Measurements from ENCODE around the gene NPY5R.

The NPY5R gene

DNA sequence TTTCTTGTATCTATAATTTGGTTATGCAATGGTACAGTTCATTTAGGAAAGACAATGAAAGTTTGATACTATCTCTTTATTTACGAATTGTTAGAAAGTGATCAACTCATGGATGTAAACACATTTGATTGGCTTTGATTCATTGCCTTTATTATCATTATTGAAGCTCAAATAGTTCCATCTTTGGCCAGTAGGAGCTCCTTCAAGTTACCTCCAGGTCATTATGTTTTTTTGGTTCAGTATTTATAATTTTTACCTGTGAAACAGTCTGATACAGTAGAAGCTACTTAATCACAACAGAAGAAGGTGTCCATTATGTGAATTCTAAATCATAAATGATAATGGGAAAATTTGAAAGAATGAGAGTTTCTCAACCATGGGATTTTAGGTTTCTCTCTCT, 12.4 kb downstream of the NPY5R start:
- no peak for DNase-seq (ENCODE audit: low read depth in 1 of 2, low spot score in 1 of 2)
- H3K27me3 ChIP-seq (ENCODE audit: insufficient read depth, poor library complexity, severe bottlenecking), result no peaks in the 10 kb centered on the region
- no peak overlapping the region for H3K4me3 ChIP-seq (replicated peaks; ENCODE audit: insufficient read depth, low read length)
- H3K27ac ChIP-seq (replicated peaks), result no peak overlapping the region
- TF ChIP-seq SPI1 (IDR thresholded peaks at IDR 0.05; ENCODE audit: borderline replicate concordance, low read depth) (no peak), POLR2AphosphoS5 (IDR thresholded peaks at IDR 0.05; ENCODE audit: low read depth) (no peak), GABPA (IDR thresholded peaks at IDR 0.05; ENCODE audit: low read depth) (no peak)
- TF ChIP-seq, protein P1, sequence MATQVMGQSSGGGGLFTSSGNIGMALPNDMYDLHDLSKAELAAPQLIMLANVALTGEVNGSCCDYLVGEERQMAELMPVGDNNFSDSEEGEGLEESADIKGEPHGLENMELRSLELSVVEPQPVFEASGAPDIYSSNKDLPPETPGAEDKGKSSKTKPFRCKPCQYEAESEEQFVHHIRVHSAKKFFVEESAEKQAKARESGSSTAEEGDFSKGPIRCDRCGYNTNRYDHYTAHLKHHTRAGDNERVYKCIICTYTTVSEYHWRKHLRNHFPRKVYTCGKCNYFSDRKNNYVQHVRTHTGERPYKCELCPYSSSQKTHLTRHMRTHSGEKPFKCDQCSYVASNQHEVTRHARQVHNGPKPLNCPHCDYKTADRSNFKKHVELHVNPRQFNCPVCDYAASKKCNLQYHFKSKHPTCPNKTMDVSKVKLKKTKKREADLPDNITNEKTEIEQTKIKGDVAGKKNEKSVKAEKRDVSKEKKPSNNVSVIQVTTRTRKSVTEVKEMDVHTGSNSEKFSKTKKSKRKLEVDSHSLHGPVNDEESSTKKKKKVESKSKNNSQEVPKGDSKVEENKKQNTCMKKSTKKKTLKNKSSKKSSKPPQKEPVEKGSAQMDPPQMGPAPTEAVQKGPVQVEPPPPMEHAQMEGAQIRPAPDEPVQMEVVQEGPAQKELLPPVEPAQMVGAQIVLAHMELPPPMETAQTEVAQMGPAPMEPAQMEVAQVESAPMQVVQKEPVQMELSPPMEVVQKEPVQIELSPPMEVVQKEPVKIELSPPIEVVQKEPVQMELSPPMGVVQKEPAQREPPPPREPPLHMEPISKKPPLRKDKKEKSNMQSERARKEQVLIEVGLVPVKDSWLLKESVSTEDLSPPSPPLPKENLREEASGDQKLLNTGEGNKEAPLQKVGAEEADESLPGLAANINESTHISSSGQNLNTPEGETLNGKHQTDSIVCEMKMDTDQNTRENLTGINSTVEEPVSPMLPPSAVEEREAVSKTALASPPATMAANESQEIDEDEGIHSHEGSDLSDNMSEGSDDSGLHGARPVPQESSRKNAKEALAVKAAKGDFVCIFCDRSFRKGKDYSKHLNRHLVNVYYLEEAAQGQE (IDR thresholded peaks at IDR 0.05; ENCODE audit: insufficient replicate concordance, low read depth), result no peak
- TF ChIP-seq, protein P2, sequence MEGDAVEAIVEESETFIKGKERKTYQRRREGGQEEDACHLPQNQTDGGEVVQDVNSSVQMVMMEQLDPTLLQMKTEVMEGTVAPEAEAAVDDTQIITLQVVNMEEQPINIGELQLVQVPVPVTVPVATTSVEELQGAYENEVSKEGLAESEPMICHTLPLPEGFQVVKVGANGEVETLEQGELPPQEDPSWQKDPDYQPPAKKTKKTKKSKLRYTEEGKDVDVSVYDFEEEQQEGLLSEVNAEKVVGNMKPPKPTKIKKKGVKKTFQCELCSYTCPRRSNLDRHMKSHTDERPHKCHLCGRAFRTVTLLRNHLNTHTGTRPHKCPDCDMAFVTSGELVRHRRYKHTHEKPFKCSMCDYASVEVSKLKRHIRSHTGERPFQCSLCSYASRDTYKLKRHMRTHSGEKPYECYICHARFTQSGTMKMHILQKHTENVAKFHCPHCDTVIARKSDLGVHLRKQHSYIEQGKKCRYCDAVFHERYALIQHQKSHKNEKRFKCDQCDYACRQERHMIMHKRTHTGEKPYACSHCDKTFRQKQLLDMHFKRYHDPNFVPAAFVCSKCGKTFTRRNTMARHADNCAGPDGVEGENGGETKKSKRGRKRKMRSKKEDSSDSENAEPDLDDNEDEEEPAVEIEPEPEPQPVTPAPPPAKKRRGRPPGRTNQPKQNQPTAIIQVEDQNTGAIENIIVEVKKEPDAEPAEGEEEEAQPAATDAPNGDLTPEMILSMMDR (IDR thresholded peaks at IDR 0.05; ENCODE audit: insufficient read depth, low read length), result no peak

DNA sequence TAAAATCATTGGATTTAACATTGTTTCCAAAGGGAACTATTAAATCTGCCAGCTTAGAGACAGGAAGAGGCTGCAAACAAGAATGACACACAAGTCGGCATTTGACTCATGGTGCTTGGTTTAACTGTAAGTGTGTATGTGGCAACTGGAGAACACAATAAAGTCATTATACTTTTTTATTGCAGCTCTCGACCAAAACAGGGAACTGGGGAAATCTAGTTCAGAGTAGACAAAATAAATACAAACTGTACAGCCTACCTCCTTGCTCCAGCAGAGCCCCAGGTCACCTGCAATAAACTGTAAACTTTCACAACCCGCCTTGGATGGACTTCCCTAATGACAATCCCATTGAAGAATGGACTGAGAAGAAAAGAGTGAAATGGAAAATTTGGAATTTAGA, 24.0 kb downstream of the NPY5R start:
- H3K27me3 ChIP-seq (ENCODE audit: insufficient read depth, poor library complexity, severe bottlenecking), result no peaks in the 10 kb centered on the region
- no peak for TF ChIP-seq GABPA (IDR thresholded peaks at IDR 0.05; ENCODE audit: low read depth)
- no peak for DNase-seq (ENCODE audit: low read depth in 1 of 2, low spot score in 1 of 2)
- H3K4me3 ChIP-seq (replicated peaks; ENCODE audit: insufficient read depth, low read length), result no peak overlapping the region
- no peak overlapping the region for H3K27ac ChIP-seq (replicated peaks)

DNA sequence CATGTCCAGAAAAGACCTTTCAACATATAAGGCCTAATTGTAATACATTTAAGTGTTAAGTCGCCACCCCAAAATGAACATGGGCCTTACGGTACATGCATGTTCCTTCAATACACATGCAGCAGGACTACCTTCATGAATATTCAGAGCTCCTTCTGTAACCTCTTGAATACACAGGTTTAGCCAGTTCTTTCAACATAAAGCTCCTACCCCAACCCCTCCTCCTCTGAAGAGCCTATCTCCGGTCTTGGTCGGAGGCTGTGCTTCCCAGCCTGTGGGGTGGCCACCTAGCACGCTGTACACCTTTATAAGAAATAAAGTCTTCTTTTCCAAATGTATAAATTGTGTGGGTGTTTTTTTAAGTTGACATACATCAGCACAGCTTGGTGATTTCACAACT, 28.3 kb downstream of the NPY5R start:
- no peak overlapping the region for H3K27ac ChIP-seq (replicated peaks)
- TF ChIP-seq, protein P2 (IDR thresholded peaks at IDR 0.05; ENCODE audit: insufficient read depth, low read length), result no peak
- TF ChIP-seq, protein P1 (IDR thresholded peaks at IDR 0.05; ENCODE audit: insufficient replicate concordance, low read depth), result no peak
- TF ChIP-seq GABPA (IDR thresholded peaks at IDR 0.05; ENCODE audit: low read depth) (no peak), SPI1 (IDR thresholded peaks at IDR 0.05; ENCODE audit: borderline replicate concordance, low read depth) (no peak), POLR2AphosphoS5 (IDR thresholded peaks at IDR 0.05; ENCODE audit: low read depth) (no peak)
- H3K27me3 ChIP-seq (ENCODE audit: insufficient read depth, poor library complexity, severe bottlenecking), result no peaks in the 10 kb centered on the region
- H3K4me3 ChIP-seq (replicated peaks; ENCODE audit: insufficient read depth, low read length), result no peak overlapping the region
- no peak for DNase-seq (ENCODE audit: low read depth in 1 of 2, low spot score in 1 of 2)

DNA sequence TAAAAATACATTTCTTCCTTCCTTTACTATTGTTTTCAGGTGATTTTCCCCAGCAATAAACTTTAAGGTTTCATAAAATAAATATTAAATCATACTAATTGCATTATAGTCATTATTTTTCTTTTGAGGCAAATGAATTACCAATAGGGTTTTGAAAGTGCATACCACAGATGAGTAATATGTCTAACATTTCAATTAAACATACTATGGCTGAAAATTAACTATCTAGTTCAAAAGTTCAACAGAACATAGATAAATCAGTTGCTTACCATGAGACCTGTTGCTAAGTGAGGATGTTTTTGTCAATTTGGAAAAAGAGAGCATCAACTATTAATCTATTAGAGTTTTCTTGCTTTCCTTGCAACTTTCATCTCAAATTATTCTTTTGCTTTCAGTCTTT, 35.0 kb downstream of the NPY5R start:
- no peaks in the 10 kb centered on the region for H3K27me3 ChIP-seq (ENCODE audit: insufficient read depth, poor library complexity, severe bottlenecking)
- no peak for DNase-seq (ENCODE audit: low read depth in 1 of 2, low spot score in 1 of 2)
- no peak overlapping the region for H3K27ac ChIP-seq (replicated peaks)
- no peak for TF ChIP-seq POLR2AphosphoS5 (IDR thresholded peaks at IDR 0.05; ENCODE audit: low read depth)
- no peak for TF ChIP-seq SPI1 (IDR thresholded peaks at IDR 0.05; ENCODE audit: borderline replicate concordance, low read depth)
- TF ChIP-seq, protein P2 (IDR thresholded peaks at IDR 0.05; ENCODE audit: insufficient read depth, low read length), result no peak
- TF ChIP-seq GABPA (IDR thresholded peaks at IDR 0.05; ENCODE audit: low read depth), result no peak
- TF ChIP-seq, protein P1 (IDR thresholded peaks at IDR 0.05; ENCODE audit: insufficient replicate concordance, low read depth), result no peak
- H3K4me3 ChIP-seq (replicated peaks; ENCODE audit: insufficient read depth, low read length), result no peak overlapping the region

All from HL-60 (cell line).